SU-DHL-6 (cell line): Measurements from ENCODE around the gene STAMBPL1.

Source experiments
- H2AFZ ChIP-seq: fragments of 200-600 bp; sonication (generic); 2 replicates; pipeline ENCODE4 v1.6.1; 2014; ENCODE audit warnings: low read depth, mild to moderate bottlenecking, moderate library complexity, mixed read lengths, antibody characterized with exemption, low read length; ENCODE audit not compliant: severe bottlenecking
- H3F3A ChIP-seq: fragments of 200-600 bp; shearing (Covaris generic); 2 replicates; pipeline ENCODE4 v1.6.0; 2016; ENCODE audit warnings: antibody characterized with exemption, mild to moderate bottlenecking; ENCODE audit not compliant: insufficient read depth
- H3K27ac ChIP-seq: fragments of 200-600 bp; sonication (generic); 2 replicates; pipeline ENCODE4 v1.5.1; 2016; ENCODE audit warnings: low read depth, mild to moderate bottlenecking, low read length, moderate library complexity, mixed read lengths
- H3K27me3 ChIP-seq: fragments of 200-600 bp; sonication (generic), shearing (Covaris generic); 2 replicates; pipeline ENCODE4 v1.6.0; 2014; ENCODE audit warnings: mild to moderate bottlenecking, low read length
- H3K36me3 ChIP-seq: fragments of 200-600 bp; sonication (generic); 2 replicates; pipeline ENCODE4 v1.6.1; 2014; ENCODE audit warnings: mild to moderate bottlenecking, low read length, mixed read lengths
- H3K4me2 ChIP-seq: fragments of 300-600, 200-600 bp; shearing (Covaris generic), sonication (generic); 2 replicates; pipeline ENCODE4 v1.6.0; 2014; ENCODE audit warnings: low read length, low read depth, mild to moderate bottlenecking; ENCODE audit not compliant: poor library complexity, severe bottlenecking
- H3K4me3 ChIP-seq: fragments of 200-600 bp; sonication (generic); 2 replicates; pipeline ENCODE4 v1.5.1; 2014; ENCODE audit warnings: antibody characterized with exemption, low read length, mild to moderate bottlenecking, mixed read lengths; ENCODE audit not compliant: insufficient read depth, poor library complexity, severe bottlenecking
- H3K79me2 ChIP-seq: fragments of 200-600 bp; sonication (generic); 2 replicates; pipeline ENCODE4 v1.6.1; 2014; ENCODE audit warnings: mild to moderate bottlenecking, low read length, moderate library complexity; ENCODE audit not compliant: insufficient read depth
- H3K9ac ChIP-seq: fragments of 200-600 bp; sonication (generic); 2 replicates; pipeline ENCODE4 v1.7.0; 2014; ENCODE audit warnings: mild to moderate bottlenecking, low read length
- H3K9me2 ChIP-seq: fragments of 200-600 bp; sonication (generic); replicated peaks from 2 replicates; pipeline ENCODE4 v1.6.1; 2014; ENCODE audit warnings: low read length; ENCODE audit not compliant: insufficient read depth
- H3K9me3 ChIP-seq: fragments of 200-600 bp; sonication (generic); 2 replicates; pipeline ENCODE4 v1.6.1; 2014; ENCODE audit warnings: low read length, mixed read lengths; ENCODE audit not compliant: insufficient read depth
- H4K20me1 ChIP-seq: fragments of 200-600 bp; sonication (generic); 2 replicates; pipeline ENCODE4 v1.6.1; 2014; ENCODE audit warnings: low read depth, mild to moderate bottlenecking, antibody characterized with exemption, low read length, moderate library complexity, mixed read lengths
- CTCF ChIP-seq: fragments of 200-600 bp; sonication (generic); IDR thresholded peaks from one replicate; pipeline ENCODE4 v1.5.1; 2017; ENCODE audit warnings: antibody characterized with exemption, mild to moderate bottlenecking, low read length, moderate library complexity; ENCODE audit not compliant: insufficient read depth, poor library complexity, severe bottlenecking
- EZH2phosphoT487 ChIP-seq: fragments of 200-600 bp; sonication (generic), shearing (Covaris generic); conservative IDR thresholded peaks from 2 replicates; pipeline ENCODE4 v1.6.1; 2018; ENCODE audit warnings: mild to moderate bottlenecking, antibody characterized with exemption, low read length, moderate library complexity, mixed read lengths

STAMBPL1 gene

GRCh38 chr10:88888810-88889445, 8.9 kb downstream of the STAMBPL1 start:
- Histone ChIP-seq H3K9me2 (no peaks in the 10 kb centered on the region), H3K9ac (no peak overlapping the region), H3K27me3 (no peaks in the 10 kb centered on the region), H3K36me3 (no peaks in the 10 kb centered on the region), H3K79me2 (peaks cover 50% of the 10 kb centered on the region), H3K27ac (no peak overlapping the region), H3K9me3 (no peaks in the 10 kb centered on the region), H3K4me3 (no peak overlapping the region), H2AFZ (no peak overlapping the region), H3K4me2 (no peak overlapping the region), H3F3A (no peaks in the 10 kb centered on the region; the same call in 1 of the 2 replicates), H4K20me1 (no peaks in the 10 kb centered on the region)
- no peak for TF ChIP-seq CTCF
- no peak for TF ChIP-seq EZH2phosphoT487

- TF ChIP-seq EZH2phosphoT487 (no peak), CTCF (no peak)
- Histone ChIP-seq H3K9me2 (no peaks in the 10 kb centered on the region), H3F3A (no peaks in the 10 kb centered on the region; the same call in 1 of the 2 replicates), H3K27ac (no peak overlapping the region), H4K20me1 (no peaks in the 10 kb centered on the region), H3K9ac (no peak overlapping the region), H3K4me2 (peak overlapping the region; percentile 11), H3K27me3 (no peaks in the 10 kb centered on the region), H2AFZ (no peak overlapping the region), H3K4me3 (no peak overlapping the region), H3K36me3 (no peaks in the 10 kb centered on the region), H3K9me3 (no peaks in the 10 kb centered on the region), H3K79me2 (peaks cover 48% of the 10 kb centered on the region)
Observed at GRCh38 chr10:88889559-88890337, 9.7 kb downstream of the STAMBPL1 start.

GRCh38 chr10:88890681-88891381, 10.8 kb downstream of the STAMBPL1 start:
- no peaks in the 10 kb centered on the region; the same call in 1 of the 2 replicates for H3F3A ChIP-seq
- H3K36me3 ChIP-seq: no peaks in the 10 kb centered on the region
- H3K27ac ChIP-seq: no peak overlapping the region
- no peak for TF ChIP-seq CTCF
- TF ChIP-seq EZH2phosphoT487: no peak
- H3K79me2 ChIP-seq: peaks cover 39% of the 10 kb centered on the region
- H2AFZ ChIP-seq: no peak overlapping the region
- H4K20me1 ChIP-seq: no peaks in the 10 kb centered on the region
- H3K4me2 ChIP-seq: no peak overlapping the region
- no peaks in the 10 kb centered on the region for H3K9me2 ChIP-seq
- no peaks in the 10 kb centered on the region for H3K27me3 ChIP-seq
- H3K9ac ChIP-seq: no peak overlapping the region
- no peaks in the 10 kb centered on the region for H3K9me3 ChIP-seq
- no peak overlapping the region for H3K4me3 ChIP-seq
